PC-3 (cell line): ENCODE results near the gene TRIM33. TPM values are rescaled to one million over a fixed set of nuclear protein-coding genes. Genes with fewer than 3 reads are reported as not detected.
"Not testable (repeated sequence)": the region's sequence is repeated elsewhere in the genome, so short reads cannot be mapped to it uniquely, and the experiment has no call there.

Experiments
- ATAC-seq: fragments of 200-7000 bp; cut with Tn5 transposase; 2 replicates; pipeline ENCODE4 v1.9.1; 2020; ENCODE audit warnings: mild to moderate bottlenecking, moderate library complexity
- BruUV-seq: library from RNA; stranded (reverse); fragments of 400-500 nt; replicated peaks from 2 replicates; lab custom pipeline; 2021; lab: Mats Ljungman, UMichigan
- CTCF ChIA-PET: fragments of 300-600 bp; sonication (Branson Sonifier 250); formaldehyde crosslinking; loops from one replicate; lab custom pipeline; 2022; ENCODE audit warnings: antibody characterized with exemption; lab: Charles Lee
- POLR2A ChIA-PET: fragments of 300-600 bp; sonication (Branson Sonifier 250); formaldehyde crosslinking; loops from one replicate; lab custom pipeline; 2022; ENCODE audit warnings: antibody characterized with exemption; ENCODE audit not compliant: unreplicated experiment; lab: Charles Lee
- DNase-seq: peaks from one replicate; pipeline ENCODE4 v3.0.0-alpha.2; 2015
- H2AFZ ChIP-seq: fragments of 300-600 bp; sonication (generic); 2 replicates; pipeline ENCODE4 v1.6.0; 2016; ENCODE audit warnings: antibody characterized with exemption, low read length
- H3F3A ChIP-seq: fragments of 300-600 bp; sonication (generic); one replicate; pipeline ENCODE4 v1.6.0; 2017; ENCODE audit warnings: antibody characterized with exemption, low read length, control low read depth, mild to moderate bottlenecking; ENCODE audit not compliant: unreplicated experiment
- H3K27ac ChIP-seq: fragments of 300-600 bp; sonication (generic); 2 replicates; pipeline ENCODE4 v1.5.1; 2016; ENCODE audit warnings: mild to moderate bottlenecking, low read length
- H3K27me3 ChIP-seq: fragments of 300-600 bp; sonication (generic); 2 replicates; pipeline ENCODE4 v1.6.1; 2016; ENCODE audit warnings: low read length, mixed read lengths
- H3K36me3 ChIP-seq: fragments of 300-600 bp; sonication (generic); 2 replicates; pipeline ENCODE4 v1.6.1; 2016; ENCODE audit warnings: low read depth, mixed run types, low read length, mixed read lengths
- H3K4me1 ChIP-seq: fragments of 300-600 bp; sonication (generic); 2 replicates; pipeline ENCODE4 v1.5.1; 2016; ENCODE audit warnings: low read length; ENCODE audit not compliant: insufficient read depth
- H3K4me2 ChIP-seq: fragments of 300-600 bp; sonication (generic); 2 replicates; pipeline ENCODE4 v1.6.0; 2016; ENCODE audit warnings: low read length
- H3K4me3 ChIP-seq: fragments of 300-600 bp; sonication (generic); 2 replicates; pipeline ENCODE4 v1.5.1; 2016; ENCODE audit warnings: mild to moderate bottlenecking, low read length, mixed read lengths
- H3K79me2 ChIP-seq: fragments of 300-600 bp; sonication (generic); 2 replicates; pipeline ENCODE4 v1.6.1; 2017; ENCODE audit warnings: low read length, mixed read lengths
- H3K9ac ChIP-seq: fragments of 300-600 bp; sonication (generic); 2 replicates; pipeline ENCODE4 v1.6.0; 2016; ENCODE audit warnings: mild to moderate bottlenecking, low read length
- H3K9me2 ChIP-seq: fragments of 300-600 bp; sonication (generic); replicated peaks from 2 replicates; pipeline ENCODE4 v1.6.1; 2016; ENCODE audit warnings: mixed run types, low read length, mixed read lengths
- H3K9me3 ChIP-seq: fragments of 300-600 bp; sonication (generic); 2 replicates; pipeline ENCODE4 v1.6.1; 2016; ENCODE audit warnings: low read length, mixed read lengths
- H4K20me1 ChIP-seq: fragments of 300-600 bp; sonication (generic); 2 replicates; pipeline ENCODE4 v1.6.1; 2016; ENCODE audit warnings: low read length, mixed read lengths
- CTCF ChIP-seq: fragments of 300-600 bp; sonication (generic); conservative IDR thresholded peaks from 2 replicates; pipeline ENCODE4 v1.5.1; 2017; ENCODE audit warnings: antibody characterized with exemption, low read depth, mild to moderate bottlenecking, low read length
- EZH2 ChIP-seq: fragments of 300-600 bp; sonication (generic); IDR thresholded peaks from one replicate; pipeline ENCODE4 v1.6.1; 2017; ENCODE audit warnings: antibody characterized with exemption, mild to moderate bottlenecking, low read length; ENCODE audit not compliant: unreplicated experiment
- EZH2phosphoT487 ChIP-seq: fragments of 300-600 bp; sonication (generic); IDR thresholded peaks from 2 replicates; pipeline ENCODE4 v1.6.1; 2018; ENCODE audit warnings: mild to moderate bottlenecking, antibody characterized with exemption, low read length, borderline replicate concordance
- intact Hi-C: fragments of 100-400 bp; cut with micrococcal nuclease; formaldehyde crosslinking; loops from 2 replicates; pipeline ENCODE4 v1.9.0; 2023
- total RNA-seq: library from RNA; depleted of rRNA; stranded (reverse); fragments of >200 nt; gene quantifications from 2 replicates; pipeline ENCODE4 v1.2.3, GENCODE V29; 2014

Gene TRIM33
- total RNA-seq, 1 experiment from 2014 or later, result 36.7 TPM

- no peak for ATAC-seq
- no TSS peak for BruUV-seq
- Histone ChIP-seq H3K36me3 (no peaks in the 10 kb centered on the region), H3F3A (no peaks in the 10 kb centered on the region), H3K9ac (no peak overlapping the region), H3K27me3 (no peaks in the 10 kb centered on the region), H3K79me2 (peaks cover 98% of the 10 kb centered on the region), H2AFZ (no peak overlapping the region), H3K9me3 (no peaks in the 10 kb centered on the region), H3K27ac (no peak overlapping the region), H4K20me1 (no peaks in the 10 kb centered on the region; the same call in 1 of the 2 replicates), H3K9me2 (no peaks in the 10 kb centered on the region), H3K4me2 (no peak overlapping the region), H3K4me1 (no peaks in the 10 kb centered on the region), H3K4me3 (no peak overlapping the region)
- intact Hi-C loops, result no loop called here
- no peak for TF ChIP-seq EZH2phosphoT487
- no peak for TF ChIP-seq CTCF
- no peak for TF ChIP-seq EZH2
- POLR2A ChIA-PET, result no interaction called here
- DNase-seq, result no peak
- CTCF ChIA-PET, result no interaction called here
Measured at GRCh38 chr1:114488739-114489138, 22.3 kb downstream of the TRIM33 start.

GRCh38 chr1:114485286-114485685 is 25.7 kb downstream of the TRIM33 start:
- H3F3A ChIP-seq, result no peaks in the 10 kb centered on the region
- H3K36me3 ChIP-seq, result no peaks in the 10 kb centered on the region
- no peaks in the 10 kb centered on the region for H3K9me2 ChIP-seq
- no peaks in the 10 kb centered on the region for H3K9me3 ChIP-seq
- H3K4me2 ChIP-seq, result no peak overlapping the region
- H3K27ac ChIP-seq, result no peak overlapping the region
- no peaks in the 10 kb centered on the region for H3K27me3 ChIP-seq
- TF ChIP-seq EZH2 (no peak), EZH2phosphoT487 (no peak), CTCF (no peak)
- ChIA-PET POLR2A (no interaction called here), CTCF (no interaction called here)
- no peaks in the 10 kb centered on the region for H3K4me1 ChIP-seq
- ATAC-seq (no peak), DNase-seq (no peak)
- no peak overlapping the region for H3K4me3 ChIP-seq
- H4K20me1 ChIP-seq, result no peaks in the 10 kb centered on the region; the same call in 1 of the 2 replicates
- intact Hi-C loops, result no loop called here
- peaks cover 96% of the 10 kb centered on the region for H3K79me2 ChIP-seq
- H3K9ac ChIP-seq, result no peak overlapping the region
- H2AFZ ChIP-seq, result no peak overlapping the region
- BruUV-seq, result no TSS peak

GRCh38 chr1:114482585-114482984 is 28.4 kb downstream of the TRIM33 start:
- TF ChIP-seq EZH2phosphoT487, result no peak
- no peak for TF ChIP-seq EZH2
- no peak for TF ChIP-seq CTCF
- H4K20me1 ChIP-seq, result 0 out of 2 replicates have a peak, but pooled peaks cover 5% of the 10 kb centered on the region
- H3K4me1 ChIP-seq, result no peaks in the 10 kb centered on the region
- H3K27ac ChIP-seq, result no peak overlapping the region
- intact Hi-C loops, result no loop called here
- no TSS peak for BruUV-seq
- H3K4me3 ChIP-seq, result no peak overlapping the region
- POLR2A ChIA-PET, result no interaction called here
- CTCF ChIA-PET, result no interaction called here
- no peaks in the 10 kb centered on the region for H3F3A ChIP-seq
- H2AFZ ChIP-seq, result no peak overlapping the region
- ATAC-seq (no peak), DNase-seq (no peak)
- no peaks in the 10 kb centered on the region for H3K9me2 ChIP-seq
- H3K4me2 ChIP-seq, result no peak overlapping the region
- H3K79me2 ChIP-seq, result peaks cover 94% of the 10 kb centered on the region
- no peaks in the 10 kb centered on the region for H3K36me3 ChIP-seq
- H3K27me3 ChIP-seq, result no peaks in the 10 kb centered on the region
- no peak overlapping the region for H3K9ac ChIP-seq
- H3K9me3 ChIP-seq, result no peaks in the 10 kb centered on the region

- H3K4me3 ChIP-seq, H4K20me1 ChIP-seq, H2AFZ ChIP-seq, H3F3A ChIP-seq, ATAC-seq, H3K4me2 ChIP-seq, BruUV-seq, CTCF ChIA-PET, H3K4me1 ChIP-seq, intact Hi-C loops, H3K9ac ChIP-seq, H3K27ac ChIP-seq, H3K9me2 ChIP-seq, POLR2A ChIA-PET, H3K36me3 ChIP-seq, H3K9me3 ChIP-seq, DNase-seq, H3K27me3 ChIP-seq: not testable (repeated sequence)
- peaks cover 94% of the 10 kb centered on the region for H3K79me2 ChIP-seq
Measured at GRCh38 chr1:114479636-114480035, 31.4 kb downstream of the TRIM33 start.
